ENCODE measurements around the gene ARHGAP35.

DNA sequence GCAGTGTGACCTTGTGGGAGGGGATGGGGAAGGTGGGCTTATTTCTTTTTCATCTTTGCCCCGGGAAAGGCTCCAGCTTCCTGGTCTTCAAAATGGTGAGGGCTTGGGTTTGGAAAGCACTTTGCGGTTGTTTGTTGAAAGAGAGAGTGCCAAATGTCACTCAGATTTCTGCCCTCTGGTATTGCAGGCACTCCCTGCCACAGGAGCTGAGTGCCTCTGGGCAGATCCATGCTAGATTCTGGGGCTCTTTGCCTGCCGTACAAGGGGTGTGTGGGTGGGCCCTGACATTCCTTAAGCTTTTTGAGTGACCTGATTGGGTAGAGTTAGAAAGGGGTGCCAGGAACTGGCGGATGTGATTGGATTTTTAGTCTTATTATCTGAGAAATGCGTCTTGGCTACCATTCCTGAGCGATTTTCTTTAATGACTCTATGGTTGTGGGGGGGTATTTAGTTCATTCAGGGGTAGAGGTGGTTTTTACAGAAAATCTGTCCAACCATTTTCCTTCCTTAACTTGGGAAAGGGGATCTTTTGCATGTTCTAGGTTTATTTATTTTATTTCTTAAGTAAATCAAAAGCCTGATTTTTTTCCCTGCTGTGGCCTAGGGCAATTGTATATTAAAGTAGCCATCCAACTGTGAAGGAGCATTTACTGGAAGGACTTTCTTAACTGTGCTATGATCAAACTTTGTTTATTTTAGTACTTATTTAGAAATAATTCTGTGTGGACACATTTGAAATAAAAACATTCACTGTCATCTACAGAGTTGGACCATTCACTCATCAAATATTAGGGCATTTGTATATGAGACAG is 3.2 kb downstream of the ARHGAP35 start:
- TF ChIP-seq EP300 (IDR thresholded peaks at IDR 0.05), result no peak
- TF ChIP-seq CTCF (IDR thresholded peaks at IDR 0.05), result no peak

Measured in gastroesophageal sphincter (tissue), 3 donors.